ENCODE results near the gene ADGRB3.
"Not testable (repeated sequence)": the region's sequence is repeated elsewhere in the genome, so short reads cannot be mapped to it uniquely, and the experiment has no call there.

ADGRB3 gene

GRCh38 chr6:69383627-69384026 is 748.5 kb downstream of the ADGRB3 start:
- DNase-seq, result no peak

- DNase-seq, result no peak
Observed at GRCh38 chr6:69386426-69386825, 751.3 kb downstream of the ADGRB3 start.

GRCh38 chr6:69390125-69390524 is 755.0 kb downstream of the ADGRB3 start:
- no peak for DNase-seq

- no peak for DNase-seq
Observed at GRCh38 chr6:69391106-69391505, 756.0 kb downstream of the ADGRB3 start.

GRCh38 chr6:69392745-69393144 is 757.7 kb downstream of the ADGRB3 start:
- DNase-seq, result no peak

- no peak for DNase-seq
Observed at GRCh38 chr6:69398311-69398710, 763.2 kb downstream of the ADGRB3 start.

GRCh38 chr6:69398729-69399128 is 763.6 kb downstream of the ADGRB3 start:
- DNase-seq, result no peak

- no peak for DNase-seq
Observed at GRCh38 chr6:69408886-69409285, 773.8 kb downstream of the ADGRB3 start.

- DNase-seq, result no peak
Observed at GRCh38 chr6:69416776-69417175, 781.7 kb downstream of the ADGRB3 start.

- DNase-seq, result no peak
Observed at GRCh38 chr6:69421269-69421668, 786.2 kb downstream of the ADGRB3 start.

- no peak for DNase-seq
Observed at GRCh38 chr6:69422020-69422419, 786.9 kb downstream of the ADGRB3 start.

- no peak for DNase-seq
Observed at GRCh38 chr6:69422475-69422874, 787.4 kb downstream of the ADGRB3 start.

GRCh38 chr6:69423785-69424184 is 788.7 kb downstream of the ADGRB3 start:
- no peak for DNase-seq

- no peak for DNase-seq
Observed at GRCh38 chr6:69424581-69424980, 789.5 kb downstream of the ADGRB3 start.

GRCh38 chr6:69427882-69428281 is 792.8 kb downstream of the ADGRB3 start:
- no peak for DNase-seq

GRCh38 chr6:69432168-69432567 is 797.1 kb downstream of the ADGRB3 start:
- DNase-seq, result not testable (repeated sequence)

- not testable (repeated sequence) for DNase-seq
Observed at GRCh38 chr6:69433116-69433515, 798.0 kb downstream of the ADGRB3 start.

GRCh38 chr6:69438113-69438512 is 803.0 kb downstream of the ADGRB3 start:
- no peak for DNase-seq
